Endothelial cell of umbilical vein (primary cell): Measurements from ENCODE around the gene MKRN1. TPM values are rescaled to one million over a fixed set of nuclear protein-coding genes. Genes with fewer than 3 reads are reported as not detected.

Source experiments
- BruUV-seq: library from RNA; stranded (reverse); fragments of 400-500 nt; replicated peaks from 2 replicates; lab custom pipeline; 2021; lab: Mats Ljungman, UMichigan
- CTCF ChIA-PET: fragments of 300-600, 350-600 bp; sonication (Branson Sonifier 250); formaldehyde crosslinking; loops from one replicate; lab custom pipeline; 2021; ENCODE audit warnings: antibody characterized with exemption, inconsistent platforms; lab: Charles Lee
- POLR2A ChIA-PET: fragments of 300-600, 350-600 bp; sonication (Branson Sonifier 250); formaldehyde crosslinking; loops from one replicate; lab custom pipeline; 2021; ENCODE audit warnings: antibody characterized with exemption, inconsistent platforms; lab: Charles Lee
- DNase-seq: peaks from one replicate; pipeline ENCODE4 v3.0.0-alpha.2; 2011; ENCODE audit warnings: low read depth, low spot score
- FAIRE-seq: peaks from 2 replicates; lab custom pipeline; 2011; peaks lifted over from hg19 to GRCh38; lab: Jason Lieb, UNC
- H2AFZ ChIP-seq: 2 replicates; pipeline ENCODE4 v1.6.0; 2012; ENCODE audit warnings: low read depth, low read length, control low read depth, inconsistent platforms
- H3K27ac ChIP-seq: 2 replicates; pipeline ENCODE4 v1.5.1; 2011; ENCODE audit warnings: low read depth, mild to moderate bottlenecking, control low read depth, low read length, moderate library complexity; ENCODE audit not compliant: insufficient read depth
- H3K27me3 ChIP-seq, 2 experiments: 2 replicates each; pipeline versions ENCODE4 v1.6.0 to v1.6.1; 2011; ENCODE audit warnings: low read length in 2 of 2, mixed read lengths in 1 of 2; ENCODE audit not compliant: control insufficient read depth in 2 of 2, insufficient read depth in 2 of 2
- H3K36me3 ChIP-seq, 2 experiments: 2 replicates in 1 of 2; 3 replicates in 1 of 2; pipeline ENCODE4 v1.5.1; 2011; ENCODE audit warnings: low read length in 2 of 2, mild to moderate bottlenecking in 1 of 2, moderate library complexity in 1 of 2; ENCODE audit not compliant: control insufficient read depth in 2 of 2, insufficient read depth in 2 of 2; ENCODE audit errors: extremely low read depth in 1 of 2
- H3K4me1 ChIP-seq: 3 replicates; pipeline ENCODE4 v1.5.1; 2011; ENCODE audit warnings: mild to moderate bottlenecking, low read length; ENCODE audit not compliant: control insufficient read depth, insufficient read depth; ENCODE audit errors: extremely low read depth
- H3K4me2 ChIP-seq: 2 replicates; pipeline ENCODE4 v1.6.1; 2011; ENCODE audit warnings: low read length, control low read depth, mixed read lengths; ENCODE audit not compliant: insufficient read depth
- H3K4me3 ChIP-seq, 3 experiments: fragments of 200-600 bp in 1 of 3; sonication (generic), shearing (Covaris generic) in 1 of 3; replicated peaks in 1 of 3; 2 replicates each; pipeline ENCODE4 v1.5.1; 2011 to 2016; ENCODE audit warnings: control low read depth in 3 of 3, low read length in 3 of 3, mild to moderate bottlenecking in 2 of 3, inconsistent platforms in 1 of 3, low read depth in 1 of 3, moderate library complexity in 1 of 3; ENCODE audit not compliant: insufficient read depth in 1 of 3
- H3K79me2 ChIP-seq: 2 replicates; pipeline ENCODE4 v1.6.0; 2012; ENCODE audit warnings: low read length, inconsistent platforms; ENCODE audit not compliant: control insufficient read depth, insufficient read depth
- H3K9ac ChIP-seq: replicated peaks from 2 replicates; pipeline ENCODE3; 2011; ENCODE audit warnings: low read length, control low read depth; ENCODE audit not compliant: insufficient read depth; ENCODE audit errors: extremely low read depth
- H3K9me1 ChIP-seq: replicated peaks from 3 replicates; pipeline ENCODE4 v1.6.0; 2011; ENCODE audit warnings: mild to moderate bottlenecking, low read length; ENCODE audit not compliant: control insufficient read depth, insufficient read depth; ENCODE audit errors: extremely low read depth
- H3K9me3 ChIP-seq: replicated peaks from 2 replicates; pipeline ENCODE4 v1.5.1; 2012; ENCODE audit warnings: low read length, inconsistent platforms; ENCODE audit not compliant: control insufficient read depth, insufficient read depth
- H4K20me1 ChIP-seq: replicated peaks from 2 replicates; pipeline ENCODE3; 2011; ENCODE audit warnings: mild to moderate bottlenecking, low read length; ENCODE audit not compliant: control insufficient read depth, insufficient read depth; ENCODE audit errors: extremely low read depth
- CTCF ChIP-seq, 2 donors: IDR thresholded peaks; 1 replicate in 1 of 2; 2 replicates in 1 of 2; pipeline ENCODE4 v1.5.1; 2011; ENCODE audit warnings: low read length in 2 of 2, mild to moderate bottlenecking in 2 of 2, moderate library complexity in 2 of 2, control low read depth in 1 of 2, inconsistent platforms in 1 of 2, low read depth in 1 of 2; ENCODE audit not compliant: insufficient read depth in 1 of 2; ENCODE audit errors: extremely low read depth in 1 of 2
- EZH2 ChIP-seq: IDR thresholded peaks from 2 replicates; pipeline ENCODE4 v1.6.1; 2012; ENCODE audit warnings: borderline replicate concordance, low read depth, mild to moderate bottlenecking, moderate library complexity, low read length, inconsistent platforms; ENCODE audit not compliant: severe bottlenecking
- FOS ChIP-seq: IDR thresholded peaks from 2 replicates; pipeline ENCODE4 v1.6.1; 2011; ENCODE audit warnings: mild to moderate bottlenecking, low read length, moderate library complexity, borderline replicate concordance; ENCODE audit not compliant: insufficient read depth
- GATA2 ChIP-seq: IDR thresholded peaks from 2 replicates; pipeline ENCODE4 v1.7.0; 2011; ENCODE audit warnings: low read depth, mild to moderate bottlenecking, moderate library complexity, mixed read lengths, low read length; ENCODE audit not compliant: insufficient read length, insufficient read depth
- JUN ChIP-seq: IDR thresholded peaks from 2 replicates; pipeline ENCODE4 v1.6.1; 2011; ENCODE audit warnings: borderline replicate concordance, low read depth; ENCODE audit not compliant: insufficient read length, insufficient read depth
- MAX ChIP-seq: IDR thresholded peaks from 2 replicates; pipeline ENCODE4 v1.6.1; 2011; ENCODE audit not compliant: insufficient read depth, insufficient read length
- MYC ChIP-seq: IDR thresholded peaks from one replicate; pipeline ENCODE4 v1.6.1; 2011; ENCODE audit warnings: mild to moderate bottlenecking, low read depth, low read length
- POLR2A ChIP-seq: IDR thresholded peaks from 2 replicates; pipeline ENCODE4 v1.6.1; 2012; ENCODE audit warnings: low read depth, mild to moderate bottlenecking, control low read depth, low read length
- POLR2AphosphoS5 ChIP-seq: IDR thresholded peaks from 2 replicates; pipeline ENCODE4 v1.6.1; 2012; ENCODE audit warnings: low read depth, mild to moderate bottlenecking, control low read depth, low read length, moderate library complexity; ENCODE audit not compliant: insufficient read depth
- dilution Hi-C: fragments of 300-500 bp; cut with MboI; formaldehyde crosslinking; loops from one replicate; pipeline ENCODE4 v1.15.0; 2019; ENCODE audit warnings: low sequenced_read_pairs; ENCODE audit not compliant: extremely low pct_ligation_motif_present
- intact Hi-C: fragments of 100-400 bp; cut with micrococcal nuclease; formaldehyde crosslinking; loops from one replicate; pipeline ENCODE4 v1.10.0; 2022
- polyA plus RNA-seq, 4 experiments: library from polyadenylated mRNA; depleted of rRNA in 3 of 4; stranded (reverse) in 3 of 4; unstranded in 1 of 4; fragments of >200 nt; gene quantifications; 2 replicates each; pipeline versions ENCODE4 v1.2.1 to v1.2.3, GENCODE V29; 2011 to 2012; ENCODE audit warnings: missing spikeins in 1 of 4
- total RNA-seq: library from RNA; stranded (reverse); gene quantifications from 2 replicates; pipeline ENCODE4 v1.2.3, GENCODE V29; 2021

MKRN1 gene
- total and polyA plus RNA-seq, 2 donors (not counting 3 experiments of a cell fraction or from before 2014, with no cell fraction given): 24.9 to 52.2 TPM

GRCh38 chr7:140456551-140457051 is 22.7 kb downstream of the MKRN1 start:
- BruUV-seq: no TSS peak
- no peaks in the 10 kb centered on the region for H3K79me2 ChIP-seq
- no peaks in the 10 kb centered on the region for H3K4me1 ChIP-seq
- peaks cover 5 to 9% of the 10 kb centered on the region in 2 experiments for H3K36me3 ChIP-seq
- no peaks in the 10 kb centered on the region for H3K9me1 ChIP-seq
- no peak for TF ChIP-seq EZH2
- TF ChIP-seq JUN: no peak
- no peak for TF ChIP-seq FOS
- no peak for TF ChIP-seq GATA2
- no peak for TF ChIP-seq POLR2AphosphoS5
- no peak for TF ChIP-seq MYC
- TF ChIP-seq CTCF (IDR thresholded peaks at IDR 0.05; ENCODE audit: extremely low read depth in 1 of 2, insufficient read depth in 1 of 2, low read depth in 1 of 2, low read length in 2 of 2): no peak
- TF ChIP-seq MAX: no peak
- no peak for TF ChIP-seq POLR2A
- ChIA-PET POLR2A (no interaction called here), CTCF (no interaction called here)
- no peak overlapping the region for H3K27ac ChIP-seq
- H3K9ac ChIP-seq: no peak overlapping the region
- dilution Hi-C loops: no loop called here
- DNase-seq (no peak), FAIRE-seq (no peak)
- no peaks in the 10 kb centered on the region for H4K20me1 ChIP-seq
- H2AFZ ChIP-seq: no peak overlapping the region
- no peaks in the 10 kb centered on the region for H3K27me3 ChIP-seq
- intact Hi-C loops: no loop called here
- no peak overlapping the region for H3K4me3 ChIP-seq
- no peaks in the 10 kb centered on the region for H3K9me3 ChIP-seq
- no peak overlapping the region for H3K4me2 ChIP-seq
